HCT116 (cell line): ENCODE results near the gene FAM83G. TPM values are rescaled to one million over a fixed set of nuclear protein-coding genes. Genes with fewer than 3 reads are reported as not detected.

ENCODE experiments used
- ATAC-seq: fragments of 200-7000 bp; cut with Tn5 transposase; 2 replicates; pipeline ENCODE4 v1.9.1; 2020; ENCODE audit warnings: mild to moderate bottlenecking, moderate library complexity
- BruUV-seq: library from RNA; stranded (reverse); fragments of 400-500 nt; replicated peaks from 2 replicates; lab custom pipeline; 2021; lab: Mats Ljungman, UMichigan
- CTCF ChIA-PET: fragments of 300-600 bp; sonication (Branson Sonifier 250); formaldehyde crosslinking; loops from one replicate; lab custom pipeline; 2021; ENCODE audit warnings: antibody characterized with exemption; lab: Charles Lee
- POLR2A ChIA-PET: fragments of 300-600, 350-600 bp; sonication (Branson Sonifier 250); formaldehyde crosslinking; loops from one replicate; lab custom pipeline; 2021; ENCODE audit warnings: antibody characterized with exemption; lab: Charles Lee
- RAD21 ChIA-PET, 2 experiments: fragments of 300-600 bp; sonication (Branson Sonifier 250); formaldehyde crosslinking; loops; one replicate each; lab custom pipeline; 2023; ENCODE audit warnings: low total read pairs in 2 of 2; ENCODE audit not compliant: uncharacterized antibody in 2 of 2, unreplicated experiment in 2 of 2, low non-redundant PET in 1 of 2; lab: Charles Lee
- DNase-seq: peaks from one replicate; pipeline ENCODE4 v3.0.0-alpha.2; 2010; ENCODE audit warnings: low read depth, low spot score
- H2AFZ ChIP-seq: fragments of 200-600 bp; shearing (Covaris generic), sonication (generic); 2 replicates; pipeline ENCODE4 v1.6.1; 2017; ENCODE audit warnings: low read depth, mixed run types, mixed read lengths, antibody characterized with exemption, low read length; ENCODE audit not compliant: poor library complexity, severe bottlenecking
- H3K27ac ChIP-seq: 2 replicates; pipeline ENCODE4 v1.5.1; 2012; ENCODE audit warnings: low read depth, low read length
- H3K27me3 ChIP-seq: fragments of 200-600 bp; sonication (generic); 2 replicates; pipeline ENCODE4 v1.6.1; 2016; ENCODE audit warnings: mixed run types, low read length, mixed read lengths; ENCODE audit not compliant: insufficient read depth
- H3K36me3 ChIP-seq, 2 experiments: fragments of 200-500 bp in 1 of 2; fragments of 200-600 bp in 1 of 2; sonication (Bioruptor generic) in 1 of 2; sonication (generic) in 1 of 2; 2 replicates each; pipeline versions ENCODE4 v1.5.1 to v1.6.1; 2014 to 2016; ENCODE audit warnings: low read length in 2 of 2, inconsistent platforms in 1 of 2, mixed read lengths in 1 of 2, mixed run types in 1 of 2; ENCODE audit not compliant: insufficient read depth in 2 of 2, control insufficient read depth in 1 of 2
- H3K4me1 ChIP-seq, 2 experiments: fragments of 200-600 bp in 1 of 2; sonication (generic) in 1 of 2; 2 replicates each; pipeline versions ENCODE4 v1.5.1 to v1.6.1; 2012 to 2017; ENCODE audit warnings: low read length in 2 of 2, inconsistent platforms in 1 of 2, mild to moderate bottlenecking in 1 of 2, mixed read lengths in 1 of 2, mixed run types in 1 of 2, moderate library complexity in 1 of 2; ENCODE audit not compliant: insufficient read depth in 2 of 2, control insufficient read depth in 1 of 2
- H3K4me2 ChIP-seq: fragments of 200-600 bp; sonication (generic); 2 replicates; pipeline ENCODE4 v1.6.1; 2017; ENCODE audit warnings: mixed run types, low read length, mixed read lengths
- H3K4me3 ChIP-seq, 2 experiments: fragments of 200-600 bp in 1 of 2; sonication (generic) in 1 of 2; replicated peaks in 1 of 2; 2 replicates each; pipeline ENCODE4 v1.5.1; 2011 to 2016; ENCODE audit warnings: low read length in 2 of 2, control low read depth in 1 of 2, low read depth in 1 of 2, mild to moderate bottlenecking in 1 of 2, mixed read lengths in 1 of 2, mixed run types in 1 of 2
- H3K79me2 ChIP-seq: fragments of 200-600 bp; sonication (generic); 2 replicates; pipeline ENCODE4 v1.6.1; 2017; ENCODE audit warnings: mild to moderate bottlenecking, mixed run types, low read length, moderate library complexity, mixed read lengths; ENCODE audit not compliant: insufficient read depth
- H3K9ac ChIP-seq: fragments of 200-600 bp; sonication (generic); 2 replicates; pipeline ENCODE4 v1.6.1; 2016; ENCODE audit warnings: low read length, mixed read lengths
- H3K9me2 ChIP-seq: fragments of 200-600 bp; sonication (generic), shearing (Covaris generic); 2 replicates; pipeline ENCODE4 v1.6.1; 2017; ENCODE audit warnings: mixed run types, mild to moderate bottlenecking, moderate library complexity; ENCODE audit not compliant: insufficient read depth
- H3K9me3 ChIP-seq, 2 experiments: fragments of 200-500 bp in 1 of 2; fragments of 200-600 bp in 1 of 2; sonication (Bioruptor generic) in 1 of 2; sonication (generic) in 1 of 2; 2 replicates each; pipeline ENCODE4 v1.6.1; 2014 to 2017; ENCODE audit warnings: low read length in 2 of 2, mixed read lengths in 2 of 2, inconsistent platforms in 1 of 2, low read depth in 1 of 2, mild to moderate bottlenecking in 1 of 2, mixed run types in 1 of 2, moderate library complexity in 1 of 2; ENCODE audit not compliant: control insufficient read depth in 1 of 2, insufficient read depth in 1 of 2
- H4K20me1 ChIP-seq: fragments of 200-600 bp; sonication (generic), shearing (Covaris generic); 2 replicates; pipeline ENCODE4 v1.6.1; 2017; ENCODE audit warnings: mixed run types, mild to moderate bottlenecking, moderate library complexity; ENCODE audit not compliant: insufficient read depth
- CBX3 ChIP-seq: IDR thresholded peaks from 2 replicates; pipeline ENCODE4 v1.6.1; 2012; ENCODE audit warnings: low read depth
- CEBPB ChIP-seq: IDR thresholded peaks from 2 replicates; pipeline ENCODE4 v1.6.1; 2012; ENCODE audit warnings: low read depth
- EGR1 ChIP-seq: IDR thresholded peaks from 2 replicates; pipeline ENCODE4 v1.6.1; 2012; ENCODE audit warnings: low read depth
- EZH2 ChIP-seq: fragments of 200-600 bp; sonication (generic); IDR thresholded peaks from 2 replicates; pipeline ENCODE4 v1.6.1; 2017; ENCODE audit warnings: antibody characterized with exemption, mixed run types
- FOSL1 ChIP-seq: IDR thresholded peaks from 2 replicates; pipeline ENCODE4 v1.6.1; 2012; ENCODE audit warnings: low read depth
- JUND ChIP-seq: IDR thresholded peaks from 2 replicates; pipeline ENCODE4 v1.6.1; 2012
- POLR2A ChIP-seq: IDR thresholded peaks from 2 replicates; pipeline ENCODE4 v1.7.0; 2011; ENCODE audit warnings: borderline replicate concordance; ENCODE audit not compliant: insufficient read depth, insufficient read length; ENCODE audit errors: extremely low read depth
- POLR2AphosphoS5 ChIP-seq: IDR thresholded peaks from 2 replicates; pipeline ENCODE4 v1.6.1; 2011; ENCODE audit warnings: mild to moderate bottlenecking, low read depth, low read length, moderate library complexity
- SIN3A ChIP-seq: IDR thresholded peaks from 2 replicates; pipeline ENCODE4 v1.6.1; 2012; ENCODE audit warnings: low read depth
- SRF ChIP-seq: IDR thresholded peaks from 2 replicates; pipeline ENCODE4 v1.6.1; 2012; ENCODE audit warnings: low read depth
- YY1 ChIP-seq: IDR thresholded peaks from 2 replicates; pipeline ENCODE4 v1.6.1; 2011; ENCODE audit warnings: low read length, low read depth, moderate library complexity, mild to moderate bottlenecking; ENCODE audit not compliant: insufficient replicate concordance; ENCODE audit errors: extremely low read depth
- ZNF274 ChIP-seq: fragments of 200-500 bp; sonication (Bioruptor generic); IDR thresholded peaks from 2 replicates; pipeline ENCODE4 v1.6.1; 2014; ENCODE audit warnings: mild to moderate bottlenecking, low read depth, low read length, inconsistent platforms
- intact Hi-C: fragments of 100-400 bp; cut with micrococcal nuclease; formaldehyde crosslinking; loops from 2 replicates; pipeline ENCODE4 v1.10.0; 2022
- total RNA-seq: library from RNA; stranded (reverse); gene quantifications from one replicate; pipeline ENCODE4 v1.2.1, GENCODE V29; 2021; ENCODE audit not compliant: unreplicated experiment
- TF ChIP-seq, protein P1 (sequence below): IDR thresholded peaks from 2 replicates; pipeline ENCODE4 v1.6.1; 2012

Gene FAM83G
- total RNA-seq, 1 experiment from 2014 or later = 33.9 TPM

GRCh38 chr17:19002805-19003542 lies 1.6 kb downstream of the FAM83G start:
- H3K27me3 ChIP-seq = no peaks in the 10 kb centered on the region
- TF ChIP-seq, protein P1, sequence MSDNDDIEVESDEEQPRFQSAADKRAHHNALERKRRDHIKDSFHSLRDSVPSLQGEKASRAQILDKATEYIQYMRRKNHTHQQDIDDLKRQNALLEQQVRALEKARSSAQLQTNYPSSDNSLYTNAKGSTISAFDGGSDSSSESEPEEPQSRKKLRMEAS = no peak
- TF ChIP-seq POLR2A (no peak), CBX3 (no peak), ZNF274 (no peak), YY1 (no peak), SIN3A (no peak), EGR1 (no peak), POLR2AphosphoS5 (no peak), CEBPB (no peak), EZH2 (no peak), FOSL1 (no peak), SRF (no peak), JUND (no peak)
- H3K4me2 ChIP-seq = peak overlapping the region; percentile 100
- H3K36me3 ChIP-seq = peaks cover 9 to 44% of the 10 kb centered on the region in 2 experiments; a peak in 3 of 4 replicates
- H3K4me1 ChIP-seq = peaks cover 13 to 32% of the 10 kb centered on the region in 2 experiments; a peak in 3 of 4 replicates
- peak overlapping the region; percentile 85; the same call in 1 of the 2 replicates for H3K9ac ChIP-seq
- H2AFZ ChIP-seq = no peak overlapping the region
- BruUV-seq = no TSS peak
- ATAC-seq (no peak), DNase-seq (no peak)
- intact Hi-C loops = no loop called here
- POLR2A ChIA-PET = no interaction called here
- RAD21 ChIA-PET = no interaction called here
- H3K79me2 ChIP-seq = peaks cover 61% of the 10 kb centered on the region
- CTCF ChIA-PET = no interaction called here
- H4K20me1 ChIP-seq = no peaks in the 10 kb centered on the region; the same call in 1 of the 2 replicates
- no peaks in the 10 kb centered on the region for H3K9me3 ChIP-seq
- peak overlapping the region; percentile 78 for H3K27ac ChIP-seq
- no peaks in the 10 kb centered on the region for H3K9me2 ChIP-seq
- H3K4me3 ChIP-seq = peak overlapping the region; percentile 83 to 84; a peak in 3 of 4 replicates
